MCF 10A (cell line): ENCODE data around the gene TRA2A. TPM values are rescaled to one million over a fixed set of nuclear protein-coding genes. Genes with fewer than 3 reads are reported as not detected.

Source experiments
- BruUV-seq: library from RNA; stranded (reverse); fragments of 400-500 nt; replicated peaks from 2 replicates; lab custom pipeline; 2021; lab: Mats Ljungman, UMichigan
- CTCF ChIA-PET: fragments of 300-600 bp; sonication (Branson Sonifier 250); formaldehyde crosslinking; extraction: SDS; loops from one replicate; lab custom pipeline; 2021; ENCODE audit warnings: antibody characterized with exemption, inconsistent platforms; lab: Yijun Ruan, JAX
- POLR2A ChIA-PET: fragments of 300-600, 350-650 bp; sonication (Branson Sonifier 250); formaldehyde crosslinking; extraction: SDS; loops from one replicate; lab custom pipeline; 2020; ENCODE audit warnings: antibody characterized with exemption, inconsistent platforms; lab: Yijun Ruan, JAX
- DNase-seq: peaks from one replicate; pipeline ENCODE4 v3.0.0-alpha.2; 2018; ENCODE audit not compliant: unreplicated experiment
- H3K27ac Mint-ChIP-seq: one replicate; pipeline ENCODE4 v1.8.0; 2022; ENCODE audit warnings: mild to moderate bottlenecking, low read depth, mixed read lengths; ENCODE audit not compliant: unreplicated experiment
- H3K27me3 Mint-ChIP-seq: one replicate; pipeline ENCODE4 v1.8.0; 2022; ENCODE audit warnings: mixed read lengths; ENCODE audit not compliant: insufficient read depth, unreplicated experiment
- H3K36me3 Mint-ChIP-seq: one replicate; pipeline ENCODE4 v1.8.0; 2022; ENCODE audit warnings: mild to moderate bottlenecking, moderate library complexity, mixed read lengths; ENCODE audit not compliant: insufficient read depth, unreplicated experiment
- H3K4me1 Mint-ChIP-seq: one replicate; pipeline ENCODE4 v1.8.0; 2022; ENCODE audit warnings: mixed read lengths; ENCODE audit not compliant: insufficient read depth, unreplicated experiment
- H3K4me3 Mint-ChIP-seq: one replicate; pipeline ENCODE4 v1.8.0; 2022; ENCODE audit warnings: mild to moderate bottlenecking, moderate library complexity, mixed read lengths; ENCODE audit not compliant: unreplicated experiment
- H3K9me3 Mint-ChIP-seq: one replicate; pipeline ENCODE4 v1.8.0; 2022; ENCODE audit warnings: mixed read lengths; ENCODE audit not compliant: unreplicated experiment
- CTCF ChIP-seq: fragments of 200-600 bp; IDR thresholded peaks from one replicate; pipeline ENCODE4 v1.8.0; 2022; ENCODE audit warnings: antibody characterized with exemption, mild to moderate bottlenecking; ENCODE audit not compliant: unreplicated experiment
- intact Hi-C: fragments of 100-400 bp; cut with micrococcal nuclease; formaldehyde crosslinking; loops from 2 replicates; pipeline ENCODE4 v1.14.1; 2022
- total RNA-seq: library from RNA; stranded (reverse); gene quantifications from 2 replicates; pipeline ENCODE4 v1.2.3, GENCODE V29; 2022

The TRA2A gene
- total RNA-seq, 1 experiment from 2014 or later = 113 TPM

DNA sequence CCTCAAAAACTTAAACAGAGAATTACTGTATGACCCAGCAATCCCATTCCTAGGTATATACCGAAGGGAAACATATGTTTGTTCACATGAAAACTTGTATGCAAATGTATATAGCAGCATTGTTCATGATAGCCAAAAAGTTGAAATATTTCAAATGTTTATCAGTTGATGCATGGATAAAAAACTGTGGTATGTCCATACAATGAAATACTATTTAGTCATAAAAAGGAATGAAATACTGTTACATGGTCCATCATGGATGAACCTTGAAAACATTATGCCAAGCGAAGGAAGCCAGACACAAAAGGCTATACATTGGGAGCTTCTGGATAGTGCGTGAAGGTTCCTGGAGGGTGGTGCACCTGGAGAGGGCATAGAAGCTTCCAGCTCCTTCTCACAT lies 11.0 kb upstream of the TRA2A start:
- no TSS peak for BruUV-seq
- ChIA-PET CTCF (interaction anchor here (0.6 to 6.4 kb wide), 7 partner anchors 12 to 358 kb away, joined by 3 to 81 read pairs (median 6); no protein-coding TSS in a partner anchor), POLR2A (no interaction called here)
- DNase-seq = no peak
- Mint-ChIP-seq H3K9me3 (no peaks in the 10 kb centered on the region), H3K27me3 (no peaks in the 10 kb centered on the region), H3K4me1 (peaks cover 12% of the 10 kb centered on the region), H3K4me3 (no peak overlapping the region), H3K27ac (no peak overlapping the region), H3K36me3 (no peaks in the 10 kb centered on the region)
- intact Hi-C loops = no loop called here
- TF ChIP-seq CTCF = no peak

DNA sequence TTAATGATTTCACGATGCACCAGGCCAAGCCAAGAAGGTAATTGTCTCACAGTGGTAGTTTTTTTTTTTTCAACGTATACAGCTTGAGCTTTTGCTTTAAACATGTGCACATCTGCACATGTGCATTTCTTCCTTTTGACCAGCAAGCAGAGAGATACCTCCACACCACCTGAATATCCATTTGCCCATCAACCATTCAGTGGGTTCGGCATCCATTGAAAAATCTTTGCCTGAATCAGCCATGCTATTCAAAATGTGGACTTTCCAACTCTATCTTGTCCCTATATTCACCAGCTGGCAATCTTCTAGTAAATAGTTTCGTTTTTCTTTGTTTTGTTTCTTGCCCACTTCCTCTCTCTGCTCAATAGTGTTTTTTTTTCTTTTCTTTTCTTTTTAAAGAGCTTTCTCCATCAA lies 7.7 kb upstream of the TRA2A start:
- no TSS peak for BruUV-seq
- no peak for DNase-seq
- intact Hi-C loops = no loop called here
- Mint-ChIP-seq H3K4me3 (no peak overlapping the region), H3K27me3 (no peaks in the 10 kb centered on the region), H3K36me3 (no peaks in the 10 kb centered on the region), H3K4me1 (peaks cover 2% of the 10 kb centered on the region), H3K9me3 (no peaks in the 10 kb centered on the region), H3K27ac (no peak overlapping the region)
- CTCF ChIA-PET = interaction anchor here (0.6 to 1.8 kb wide), 10 partner anchors 17 to 268 kb away, joined by 3 to 10 read pairs (median 3); no protein-coding TSS in a partner anchor
- POLR2A ChIA-PET = interaction anchor here (0.6 to 2.2 kb wide), 6 partner anchors 7 to 267 kb away, joined by 3 to 13 read pairs (median 5); partner anchors contain the start of gene TRA2A
- TF ChIP-seq CTCF = no peak

DNA sequence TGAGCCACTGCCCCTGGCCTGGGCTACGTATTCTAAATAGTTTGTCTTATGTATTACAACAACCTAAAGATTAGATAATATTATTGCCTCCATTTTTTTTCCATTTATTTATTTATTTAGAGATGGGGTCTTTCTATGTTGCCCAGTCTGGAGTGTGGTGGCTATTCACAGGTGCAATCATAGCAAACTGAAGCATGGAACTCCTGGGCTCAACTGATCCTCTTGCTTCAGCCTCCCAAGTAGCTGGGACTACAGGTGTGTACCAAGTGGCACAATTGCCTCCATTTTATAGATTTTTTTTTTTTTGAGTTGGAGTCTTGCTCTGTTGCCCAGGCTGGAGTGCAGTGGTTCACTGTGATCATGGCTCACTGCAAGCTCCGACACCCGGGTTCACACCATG lies 6.5 kb upstream of the TRA2A start:
- no peaks in the 10 kb centered on the region for H3K36me3 Mint-ChIP-seq
- no peaks in the 10 kb centered on the region for H3K9me3 Mint-ChIP-seq
- no peak for DNase-seq
- no peak overlapping the region for H3K4me3 Mint-ChIP-seq
- no peak overlapping the region for H3K27ac Mint-ChIP-seq
- H3K27me3 Mint-ChIP-seq = no peaks in the 10 kb centered on the region
- ChIA-PET POLR2A (interaction anchor here (1.3 kb wide), 1 partner anchor 14 kb away, joined by 4 read pairs; no protein-coding TSS in a partner anchor), CTCF (interaction anchor here (0.7 to 1.8 kb wide), 4 partner anchors 8 to 181 kb away, joined by 3 to 15 read pairs (median 3); no protein-coding TSS in a partner anchor)
- intact Hi-C loops = no loop called here
- H3K4me1 Mint-ChIP-seq = no peaks in the 10 kb centered on the region
- TF ChIP-seq CTCF = no peak
- no TSS peak for BruUV-seq

DNA sequence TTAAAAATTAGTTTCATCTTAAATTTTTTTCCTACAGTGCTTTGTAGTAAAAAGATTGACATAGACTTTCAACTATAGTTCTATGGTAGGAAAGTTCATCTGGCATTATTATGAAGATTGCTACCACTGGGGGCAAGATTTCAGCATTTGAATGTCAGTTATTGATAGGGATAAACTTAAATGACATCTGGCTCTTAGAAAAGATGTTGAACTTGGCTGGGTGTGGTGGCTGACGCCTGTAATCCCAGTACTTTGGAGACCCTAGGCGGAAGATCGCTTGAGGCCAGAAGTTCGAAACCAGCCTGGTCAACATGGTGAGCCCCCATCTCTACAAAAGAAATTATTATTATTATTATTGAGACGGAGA lies 1.4 kb upstream of the TRA2A start:
- Mint-ChIP-seq H3K9me3 (no peaks in the 10 kb centered on the region), H3K4me1 (peaks cover 11% of the 10 kb centered on the region), H3K27ac (no peak overlapping the region), H3K27me3 (no peaks in the 10 kb centered on the region), H3K4me3 (no peak overlapping the region), H3K36me3 (peaks cover 36% of the 10 kb centered on the region)
- TF ChIP-seq CTCF = no peak
- ChIA-PET POLR2A (interaction anchor here (1.4 to 1.6 kb wide), 2 partner anchors 11 to 234 kb away, joined by 4 to 5 read pairs; partner anchors contain the start of gene MALSU1), CTCF (interaction anchor here (1.2 kb wide), 1 partner anchor 14 kb away, joined by 3 read pairs; no protein-coding TSS in a partner anchor)
- DNase-seq = no peak
- intact Hi-C loops = loop anchor here (5.0 kb wide), 2 partner anchors 101 to 261 kb away; no protein-coding TSS in a partner anchor
- BruUV-seq = no TSS peak
